Hepatocyte (in vitro differentiated cells): ENCODE results near the gene RNASEH2A.

Experiments
- EZH2 ChIP-seq: fragments of 200-600 bp; sonication (generic); IDR thresholded peaks from 2 replicates; pipeline ENCODE4 v1.6.1; 2016; ENCODE audit warnings: antibody characterized with exemption, mild to moderate bottlenecking, borderline replicate concordance
- TF ChIP-seq, protein P1 (sequence below): fragments of 200-600 bp; sonication (generic); IDR thresholded peaks from 2 replicates; pipeline ENCODE4 v1.5.1; 2016; ENCODE audit warnings: antibody characterized with exemption, mild to moderate bottlenecking; ENCODE audit not compliant: poor library complexity

DNA sequence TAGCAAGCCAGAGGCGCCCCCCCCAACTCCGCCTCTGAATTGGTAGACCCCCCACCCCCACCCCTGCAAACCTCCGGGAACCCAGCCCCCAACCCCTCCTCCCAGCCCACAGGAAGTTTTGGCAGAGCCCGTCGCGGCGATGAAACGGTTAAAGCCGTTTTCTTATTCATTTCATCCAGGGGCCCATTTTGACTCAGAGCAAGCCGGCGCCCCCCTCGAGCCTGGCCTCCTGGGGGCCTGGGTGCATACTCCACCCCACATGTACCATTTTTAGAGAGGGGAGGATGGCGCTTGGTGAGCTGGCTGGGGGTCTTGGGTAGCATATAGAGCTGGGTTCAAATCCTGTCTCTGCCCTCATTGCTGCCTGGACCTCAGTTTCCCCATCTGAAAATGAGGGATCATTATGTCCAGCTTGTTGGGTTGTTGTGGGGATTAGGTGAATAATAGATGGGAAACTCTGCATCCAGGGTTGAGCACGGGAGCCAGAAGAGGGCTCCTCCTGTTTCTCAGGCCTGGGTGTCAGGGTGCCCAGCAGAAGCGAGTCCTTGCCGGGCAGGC is 23.0 kb upstream of the RNASEH2A start:
- TF ChIP-seq, protein P1, sequence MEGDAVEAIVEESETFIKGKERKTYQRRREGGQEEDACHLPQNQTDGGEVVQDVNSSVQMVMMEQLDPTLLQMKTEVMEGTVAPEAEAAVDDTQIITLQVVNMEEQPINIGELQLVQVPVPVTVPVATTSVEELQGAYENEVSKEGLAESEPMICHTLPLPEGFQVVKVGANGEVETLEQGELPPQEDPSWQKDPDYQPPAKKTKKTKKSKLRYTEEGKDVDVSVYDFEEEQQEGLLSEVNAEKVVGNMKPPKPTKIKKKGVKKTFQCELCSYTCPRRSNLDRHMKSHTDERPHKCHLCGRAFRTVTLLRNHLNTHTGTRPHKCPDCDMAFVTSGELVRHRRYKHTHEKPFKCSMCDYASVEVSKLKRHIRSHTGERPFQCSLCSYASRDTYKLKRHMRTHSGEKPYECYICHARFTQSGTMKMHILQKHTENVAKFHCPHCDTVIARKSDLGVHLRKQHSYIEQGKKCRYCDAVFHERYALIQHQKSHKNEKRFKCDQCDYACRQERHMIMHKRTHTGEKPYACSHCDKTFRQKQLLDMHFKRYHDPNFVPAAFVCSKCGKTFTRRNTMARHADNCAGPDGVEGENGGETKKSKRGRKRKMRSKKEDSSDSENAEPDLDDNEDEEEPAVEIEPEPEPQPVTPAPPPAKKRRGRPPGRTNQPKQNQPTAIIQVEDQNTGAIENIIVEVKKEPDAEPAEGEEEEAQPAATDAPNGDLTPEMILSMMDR = no peak
- TF ChIP-seq EZH2 = no peak
